GM19328 (cell line): ENCODE measurements around the gene FAM240B.

ENCODE experiments used
- ATAC-seq: cut with Tn5 transposase; IDR thresholded peaks from one replicate; pipeline ENCODE4 v1.9.1; 2021; ENCODE audit warnings: mild to moderate bottlenecking, moderate library complexity; ENCODE audit not compliant: unreplicated experiment

The FAM240B gene

DNA sequence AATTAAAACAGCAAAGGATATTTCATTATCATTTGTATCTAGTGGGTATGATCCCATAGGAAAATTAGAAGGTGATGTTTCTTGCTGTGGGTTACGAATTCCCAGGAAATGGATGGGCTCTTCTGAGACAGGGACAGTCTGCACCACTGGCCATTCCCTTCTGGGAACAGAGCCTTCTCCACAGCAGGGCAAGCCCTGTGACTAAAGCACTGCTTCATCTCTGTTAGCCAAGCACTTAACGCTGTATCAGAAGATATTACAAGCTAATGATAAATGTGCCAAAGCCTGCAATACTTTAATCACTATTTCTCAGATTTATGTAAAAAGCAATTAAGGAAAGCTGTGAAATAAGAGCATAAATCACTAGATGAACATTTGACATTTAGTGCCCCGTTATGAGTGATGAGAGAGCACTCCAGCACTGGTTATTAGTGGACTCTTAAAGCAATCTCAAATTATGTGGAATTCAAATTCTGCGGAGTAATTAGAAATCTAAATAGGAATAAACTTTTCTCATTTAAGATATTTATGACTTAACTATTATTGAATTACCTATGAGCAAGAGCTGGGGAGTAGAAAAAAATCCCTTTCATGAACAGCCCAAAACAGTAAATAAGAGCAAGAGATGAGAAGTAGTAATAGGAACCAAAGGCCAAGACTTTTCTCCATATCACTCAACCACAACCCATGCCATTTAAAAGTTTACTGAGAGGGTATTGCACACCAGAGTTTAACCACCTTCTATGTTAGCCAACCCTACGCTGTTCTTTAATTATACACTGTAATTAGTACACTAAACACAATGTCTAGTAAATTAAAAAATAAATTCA, 49.2 kb downstream of the FAM240B start:
- no peak for ATAC-seq

DNA sequence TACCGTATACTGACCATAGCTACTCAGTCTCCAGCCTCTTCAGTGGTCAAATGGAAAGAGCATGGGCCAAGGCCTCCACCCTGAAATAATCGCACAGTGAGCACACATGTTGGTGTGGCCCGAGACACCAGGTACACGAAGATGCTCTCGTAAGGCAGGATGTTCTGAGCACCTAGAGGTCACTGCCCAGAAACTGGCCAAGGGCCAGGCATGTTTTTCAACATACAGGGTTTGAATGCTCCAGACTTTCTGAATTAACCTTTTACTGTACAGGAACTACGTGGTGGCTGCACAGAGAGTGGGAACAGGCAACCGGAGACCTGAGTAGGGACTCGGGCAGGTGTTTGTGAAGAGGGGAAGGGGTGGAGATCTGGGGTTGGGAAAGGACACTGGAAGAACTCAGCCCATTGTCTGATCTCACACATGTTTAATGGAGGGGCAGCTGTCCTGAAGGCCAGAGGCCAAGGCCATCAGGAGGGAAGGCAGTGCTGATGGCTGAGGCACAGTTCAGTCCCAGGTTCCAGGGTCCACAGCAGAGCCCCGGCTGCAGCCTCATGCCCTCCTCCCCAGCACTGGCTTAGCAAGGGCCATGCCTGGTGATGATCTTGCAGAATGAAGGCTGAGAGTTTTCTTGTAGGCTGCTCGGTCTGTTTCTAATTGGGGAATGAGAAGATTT, 51.0 kb downstream of the FAM240B start:
- ATAC-seq: no peak

DNA sequence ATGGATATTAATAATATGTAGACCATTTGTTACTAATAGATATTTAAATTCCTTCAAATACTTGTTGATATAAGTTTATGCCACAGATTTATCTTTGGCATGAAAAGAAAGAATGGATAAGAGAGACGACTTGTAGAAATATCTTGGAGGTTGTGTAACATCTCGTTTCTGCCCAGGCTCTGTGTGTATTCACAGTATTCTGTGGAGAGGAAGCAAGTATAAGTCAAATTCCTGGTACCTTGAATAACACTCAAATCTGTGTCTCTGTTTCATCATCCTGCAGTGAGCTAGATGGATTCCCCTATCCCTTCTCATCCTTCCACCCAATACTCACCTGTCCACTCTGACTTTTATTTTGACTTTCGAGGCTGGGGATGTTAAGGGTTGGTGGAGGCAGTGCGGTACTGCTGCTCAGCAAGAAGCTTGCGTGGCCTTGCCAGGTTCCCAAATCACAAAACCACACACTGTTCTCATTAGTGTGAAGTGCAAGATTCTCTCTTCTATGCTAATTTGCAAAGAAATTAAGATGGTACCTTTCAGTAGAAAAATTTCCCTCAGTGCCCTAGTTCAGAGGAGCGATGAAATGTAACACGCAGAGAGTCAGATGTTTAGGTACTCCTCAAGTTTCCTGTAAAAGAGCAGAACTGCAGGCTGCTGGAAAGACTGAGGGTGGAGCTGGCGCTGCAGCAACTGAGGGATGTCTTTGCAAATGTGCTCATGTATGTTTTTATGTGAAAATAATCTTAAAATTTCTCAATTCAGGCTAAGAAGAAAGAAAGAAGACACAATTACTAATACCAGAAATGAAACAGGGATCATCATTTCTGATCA, 57.0 kb downstream of the FAM240B start:
- no peak for ATAC-seq

DNA sequence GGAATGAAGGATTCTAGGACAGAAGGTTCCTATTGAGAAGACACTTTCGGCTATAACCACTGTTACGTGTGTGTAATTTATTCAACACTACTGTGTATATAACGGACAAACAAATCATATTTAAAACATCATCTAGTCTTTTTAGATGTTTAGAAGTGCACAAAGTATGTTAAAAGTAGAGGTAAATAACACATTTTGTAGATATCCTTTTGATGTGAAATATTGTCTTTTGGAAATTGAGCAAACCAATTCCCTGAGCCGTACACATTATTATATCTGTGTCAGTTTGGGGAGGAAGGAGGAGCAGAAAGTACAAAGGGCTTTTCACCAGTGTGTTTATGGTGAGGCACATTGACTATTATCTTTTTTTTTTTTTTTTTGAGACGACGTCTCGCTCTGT, 60.4 kb downstream of the FAM240B start:
- no peak for ATAC-seq

DNA sequence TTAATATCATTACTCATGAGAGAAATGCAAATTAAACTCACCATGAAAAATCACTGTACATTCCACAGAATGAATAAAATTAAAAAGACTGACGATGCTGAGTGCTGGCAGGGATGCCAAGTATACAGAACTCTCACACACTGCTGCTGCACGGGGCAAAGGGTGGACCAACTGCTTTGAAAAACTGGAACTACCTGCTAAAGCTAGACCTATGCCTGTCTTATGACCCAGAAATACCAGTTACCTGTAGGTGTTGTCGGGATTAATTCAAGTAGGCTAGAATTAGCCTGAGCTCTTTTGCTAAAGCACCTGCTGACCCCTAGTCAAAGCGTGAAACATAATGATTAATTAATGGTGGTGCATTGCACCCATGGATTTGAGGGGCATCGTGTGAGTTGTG, 63.0 kb downstream of the FAM240B start:
- no peak for ATAC-seq

DNA sequence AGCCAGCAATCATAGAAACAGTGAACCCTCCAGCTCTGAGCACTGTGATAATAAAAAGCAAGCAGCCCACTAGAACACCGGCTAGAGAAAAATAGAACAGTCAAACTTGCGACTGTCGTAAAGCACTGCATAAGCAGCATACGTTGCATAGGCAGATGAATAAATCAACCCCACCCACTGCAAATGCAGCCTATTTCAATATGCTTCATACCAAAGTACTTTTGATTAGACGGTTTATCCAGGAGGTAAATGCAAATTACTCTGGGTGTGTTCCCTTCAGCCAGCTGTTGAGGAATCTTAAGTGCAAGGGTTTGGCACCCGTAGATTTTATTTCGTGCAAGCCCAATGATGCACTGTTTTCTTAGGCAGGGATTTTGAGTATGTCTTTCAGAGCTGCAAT, 67.4 kb downstream of the FAM240B start:
- ATAC-seq: no peak

DNA sequence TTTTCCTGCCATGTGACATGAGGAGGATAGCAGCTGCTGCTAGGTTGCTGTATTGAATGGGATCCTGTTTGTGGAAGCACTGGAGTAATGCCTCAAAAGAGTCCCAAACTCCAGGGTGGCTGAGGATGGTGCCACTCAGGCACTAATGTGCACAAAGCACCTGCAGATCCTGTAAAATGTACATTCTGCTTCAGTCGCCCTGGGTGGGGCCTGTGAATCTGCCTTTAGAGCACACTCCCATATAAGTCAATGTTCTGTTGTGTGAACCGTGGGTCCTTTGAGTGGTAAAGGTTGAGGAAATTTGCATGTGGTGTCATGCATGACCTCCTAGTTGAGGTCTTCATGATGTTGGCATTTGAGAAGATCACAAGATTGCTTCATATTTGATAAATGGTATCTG, 67.9 kb downstream of the FAM240B start:
- ATAC-seq: no peak

DNA sequence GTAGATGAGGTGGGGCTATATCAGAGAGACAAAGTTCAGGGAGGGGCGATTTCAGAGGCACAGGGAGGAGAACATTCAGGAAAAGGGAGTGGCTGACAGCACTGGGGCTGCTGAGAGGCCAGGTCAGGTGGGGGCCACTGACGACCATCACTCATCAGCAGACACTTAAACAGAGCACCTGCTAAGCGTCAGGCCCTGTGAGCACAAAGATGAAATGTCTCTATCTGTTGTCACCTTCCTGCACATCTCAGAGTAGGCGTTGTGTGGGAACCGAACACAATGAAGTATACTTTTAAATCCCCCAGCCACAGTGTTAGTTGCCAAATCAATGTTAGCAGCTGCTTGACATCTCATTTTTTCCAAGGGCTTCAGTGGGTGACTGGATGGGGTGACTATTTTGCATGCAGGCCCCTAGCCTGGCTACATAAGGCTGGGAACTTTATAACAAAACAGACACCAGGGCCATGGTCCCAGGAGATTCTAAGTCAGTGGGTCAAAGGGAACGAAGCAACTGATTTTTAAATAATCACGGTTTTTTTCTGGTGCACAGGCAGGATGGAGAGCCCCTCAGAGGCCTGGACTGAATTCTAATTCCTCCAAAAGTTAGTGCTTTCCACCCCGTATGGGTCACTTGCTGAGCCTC, 68.4 kb downstream of the FAM240B start:
- no peak for ATAC-seq

DNA sequence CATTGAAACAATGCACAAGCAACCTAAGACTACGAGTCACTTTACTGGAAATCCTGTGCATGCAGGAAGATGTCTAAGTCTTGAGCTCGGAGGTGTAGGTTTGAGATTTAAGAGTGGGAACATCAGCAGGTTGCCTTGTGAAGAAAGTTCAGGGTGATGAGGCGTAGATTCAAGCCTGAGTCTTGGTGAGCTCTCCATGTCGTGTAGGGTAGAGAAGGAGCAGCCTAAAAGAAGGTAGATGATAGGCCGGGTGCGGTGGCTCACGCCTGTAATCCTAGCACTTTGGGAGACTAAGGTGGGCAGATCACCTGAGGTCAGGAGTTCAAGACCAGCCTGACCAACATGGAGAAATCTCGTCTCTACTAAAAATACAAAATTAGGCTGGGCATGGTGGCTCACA, 69.4 kb downstream of the FAM240B start:
- ATAC-seq: no peak

DNA sequence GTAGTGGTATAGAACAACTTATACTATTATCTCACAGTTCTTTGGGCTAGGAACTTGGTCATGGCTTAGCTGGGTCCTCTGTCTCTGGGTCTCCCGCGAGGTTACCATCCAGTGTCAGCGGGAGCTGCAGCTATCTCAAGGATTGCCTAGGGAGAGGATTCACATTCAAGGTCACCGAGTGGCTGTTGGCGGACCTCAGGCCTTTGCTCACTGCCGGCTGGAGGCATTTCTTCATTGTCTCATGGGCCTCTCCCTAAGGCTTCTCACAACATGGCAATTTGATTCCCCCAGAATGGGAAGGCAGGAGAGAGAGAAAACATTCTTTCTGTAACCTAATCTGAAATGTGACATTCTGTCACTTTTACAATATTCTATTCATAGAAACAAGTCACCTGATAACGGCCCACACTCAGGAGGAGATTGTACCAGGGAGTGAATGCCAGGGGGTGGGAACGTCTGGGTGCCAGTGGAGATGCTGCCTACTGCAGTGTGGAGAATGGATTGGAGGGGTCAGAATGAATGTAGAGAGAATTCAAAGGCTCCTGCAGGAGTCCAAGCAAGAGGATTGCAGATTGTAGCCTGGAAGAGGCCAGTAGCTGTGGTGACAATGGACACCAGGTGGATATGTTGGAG, 70.1 kb downstream of the FAM240B start:
- no peak for ATAC-seq

DNA sequence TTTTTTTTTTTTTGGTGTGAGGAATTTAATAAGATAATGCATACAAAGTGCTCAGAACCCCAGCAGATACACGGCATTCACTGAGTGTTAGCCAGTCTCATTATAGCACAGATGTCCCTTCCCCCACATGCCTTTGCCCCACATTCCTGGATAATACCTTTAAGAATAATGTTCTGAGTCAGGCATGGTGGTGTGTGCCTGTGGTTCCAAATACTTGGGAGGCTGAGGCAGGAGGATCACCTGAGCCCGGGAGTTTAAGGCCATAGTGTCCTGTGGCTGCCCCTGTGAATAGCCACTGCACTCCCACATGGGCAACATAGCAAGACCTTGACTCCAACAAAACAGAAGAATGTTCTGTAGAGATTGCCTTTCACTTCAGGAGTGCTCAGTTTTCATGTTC, 75.3 kb downstream of the FAM240B start:
- no peak for ATAC-seq
